PC-3 (cell line): ENCODE data around the gene PDIA5. TPM values are rescaled to one million over a fixed set of nuclear protein-coding genes. Genes with fewer than 3 reads are reported as not detected.
"Not testable (repeated sequence)": the region's sequence is repeated elsewhere in the genome, so short reads cannot be mapped to it uniquely, and the experiment has no call there.

Source experiments
- ATAC-seq: fragments of 200-7000 bp; cut with Tn5 transposase; 2 replicates; pipeline ENCODE4 v1.9.1; 2020; ENCODE audit warnings: mild to moderate bottlenecking, moderate library complexity
- BruUV-seq: library from RNA; stranded (reverse); fragments of 400-500 nt; replicated peaks from 2 replicates; lab custom pipeline; 2021; lab: Mats Ljungman, UMichigan
- CTCF ChIA-PET: fragments of 300-600 bp; sonication (Branson Sonifier 250); formaldehyde crosslinking; loops from one replicate; lab custom pipeline; 2022; ENCODE audit warnings: antibody characterized with exemption; lab: Charles Lee
- POLR2A ChIA-PET: fragments of 300-600 bp; sonication (Branson Sonifier 250); formaldehyde crosslinking; loops from one replicate; lab custom pipeline; 2022; ENCODE audit warnings: antibody characterized with exemption; ENCODE audit not compliant: unreplicated experiment; lab: Charles Lee
- DNase-seq: peaks from one replicate; pipeline ENCODE4 v3.0.0-alpha.2; 2015
- H2AFZ ChIP-seq: fragments of 300-600 bp; sonication (generic); 2 replicates; pipeline ENCODE4 v1.6.0; 2016; ENCODE audit warnings: antibody characterized with exemption, low read length
- H3F3A ChIP-seq: fragments of 300-600 bp; sonication (generic); one replicate; pipeline ENCODE4 v1.6.0; 2017; ENCODE audit warnings: antibody characterized with exemption, low read length, control low read depth, mild to moderate bottlenecking; ENCODE audit not compliant: unreplicated experiment
- H3K27ac ChIP-seq: fragments of 300-600 bp; sonication (generic); 2 replicates; pipeline ENCODE4 v1.5.1; 2016; ENCODE audit warnings: mild to moderate bottlenecking, low read length
- H3K27me3 ChIP-seq: fragments of 300-600 bp; sonication (generic); 2 replicates; pipeline ENCODE4 v1.6.1; 2016; ENCODE audit warnings: low read length, mixed read lengths
- H3K36me3 ChIP-seq: fragments of 300-600 bp; sonication (generic); 2 replicates; pipeline ENCODE4 v1.6.1; 2016; ENCODE audit warnings: low read depth, mixed run types, low read length, mixed read lengths
- H3K4me1 ChIP-seq: fragments of 300-600 bp; sonication (generic); 2 replicates; pipeline ENCODE4 v1.5.1; 2016; ENCODE audit warnings: low read length; ENCODE audit not compliant: insufficient read depth
- H3K4me2 ChIP-seq: fragments of 300-600 bp; sonication (generic); 2 replicates; pipeline ENCODE4 v1.6.0; 2016; ENCODE audit warnings: low read length
- H3K4me3 ChIP-seq: fragments of 300-600 bp; sonication (generic); 2 replicates; pipeline ENCODE4 v1.5.1; 2016; ENCODE audit warnings: mild to moderate bottlenecking, low read length, mixed read lengths
- H3K79me2 ChIP-seq: fragments of 300-600 bp; sonication (generic); 2 replicates; pipeline ENCODE4 v1.6.1; 2017; ENCODE audit warnings: low read length, mixed read lengths
- H3K9ac ChIP-seq: fragments of 300-600 bp; sonication (generic); 2 replicates; pipeline ENCODE4 v1.6.0; 2016; ENCODE audit warnings: mild to moderate bottlenecking, low read length
- H3K9me2 ChIP-seq: fragments of 300-600 bp; sonication (generic); replicated peaks from 2 replicates; pipeline ENCODE4 v1.6.1; 2016; ENCODE audit warnings: mixed run types, low read length, mixed read lengths
- H3K9me3 ChIP-seq: fragments of 300-600 bp; sonication (generic); 2 replicates; pipeline ENCODE4 v1.6.1; 2016; ENCODE audit warnings: low read length, mixed read lengths
- H4K20me1 ChIP-seq: fragments of 300-600 bp; sonication (generic); 2 replicates; pipeline ENCODE4 v1.6.1; 2016; ENCODE audit warnings: low read length, mixed read lengths
- CTCF ChIP-seq: fragments of 300-600 bp; sonication (generic); conservative IDR thresholded peaks from 2 replicates; pipeline ENCODE4 v1.5.1; 2017; ENCODE audit warnings: antibody characterized with exemption, low read depth, mild to moderate bottlenecking, low read length
- EZH2 ChIP-seq: fragments of 300-600 bp; sonication (generic); IDR thresholded peaks from one replicate; pipeline ENCODE4 v1.6.1; 2017; ENCODE audit warnings: antibody characterized with exemption, mild to moderate bottlenecking, low read length; ENCODE audit not compliant: unreplicated experiment
- EZH2phosphoT487 ChIP-seq: fragments of 300-600 bp; sonication (generic); IDR thresholded peaks from 2 replicates; pipeline ENCODE4 v1.6.1; 2018; ENCODE audit warnings: mild to moderate bottlenecking, antibody characterized with exemption, low read length, borderline replicate concordance
- intact Hi-C: fragments of 100-400 bp; cut with micrococcal nuclease; formaldehyde crosslinking; loops from 2 replicates; pipeline ENCODE4 v1.9.0; 2023
- total RNA-seq: library from RNA; depleted of rRNA; stranded (reverse); fragments of >200 nt; gene quantifications from 2 replicates; pipeline ENCODE4 v1.2.3, GENCODE V29; 2014

PDIA5 gene
- total RNA-seq, 1 experiment from 2014 or later = 24.6 TPM

GRCh38 chr3:123112232-123112631 is 45.4 kb downstream of the PDIA5 start:
- Histone ChIP-seq H3K4me2 (no peak overlapping the region), H3K27ac (no peak overlapping the region), H2AFZ (no peak overlapping the region), H3K9me2 (no peaks in the 10 kb centered on the region), H3K9ac (no peak overlapping the region), H3K4me1 (no peaks in the 10 kb centered on the region), H3K9me3 (no peaks in the 10 kb centered on the region), H3K4me3 (no peak overlapping the region), H3F3A (no peaks in the 10 kb centered on the region), H3K79me2 (no peaks in the 10 kb centered on the region), H4K20me1 (no peaks in the 10 kb centered on the region), H3K36me3 (peaks cover 24% of the 10 kb centered on the region), H3K27me3 (no peaks in the 10 kb centered on the region)
- ChIA-PET POLR2A (no interaction called here), CTCF (no interaction called here)
- ATAC-seq (no peak), DNase-seq (no peak)
- no peak for TF ChIP-seq EZH2phosphoT487
- intact Hi-C loops = no loop called here
- BruUV-seq = no TSS peak

- H4K20me1 ChIP-seq, H3K4me2 ChIP-seq, DNase-seq, H3F3A ChIP-seq, CTCF ChIA-PET, H3K27me3 ChIP-seq, H2AFZ ChIP-seq, ATAC-seq, intact Hi-C loops, H3K9me2 ChIP-seq, H3K9me3 ChIP-seq, H3K4me3 ChIP-seq, H3K9ac ChIP-seq, H3K4me1 ChIP-seq, H3K27ac ChIP-seq, BruUV-seq, POLR2A ChIA-PET, H3K79me2 ChIP-seq: not testable (repeated sequence)
- peaks cover 27% of the 10 kb centered on the region for H3K36me3 ChIP-seq
These were observed 45.8 kb downstream of the PDIA5 start for GRCh38 chr3:123112656-123113055.

GRCh38 chr3:123113889-123114450 is 47.1 kb downstream of the PDIA5 start:
- Histone ChIP-seq H3K27me3 (no peaks in the 10 kb centered on the region), H3K9ac (no peak overlapping the region), H3K79me2 (no peaks in the 10 kb centered on the region), H3K4me2 (no peak overlapping the region), H2AFZ (no peak overlapping the region), H4K20me1 (no peaks in the 10 kb centered on the region), H3K36me3 (peaks cover 38% of the 10 kb centered on the region), H3K4me1 (no peaks in the 10 kb centered on the region), H3K9me3 (no peaks in the 10 kb centered on the region), H3K9me2 (no peaks in the 10 kb centered on the region), H3F3A (no peaks in the 10 kb centered on the region), H3K4me3 (no peak overlapping the region), H3K27ac (no peak overlapping the region)
- intact Hi-C loops = no loop called here
- no peak for ATAC-seq
- TF ChIP-seq EZH2phosphoT487 (no peak), EZH2 (no peak), CTCF (no peak)
- BruUV-seq = no TSS peak
- POLR2A ChIA-PET = no interaction called here
- CTCF ChIA-PET = no interaction called here
- no peak for DNase-seq

- no peaks in the 10 kb centered on the region for H3F3A ChIP-seq
- H3K9me3 ChIP-seq = no peaks in the 10 kb centered on the region
- CTCF ChIA-PET = interaction anchor here (0.7 kb wide), 1 partner anchor 224 kb away, joined by 4 read pairs; no protein-coding TSS in a partner anchor
- H4K20me1 ChIP-seq = no peaks in the 10 kb centered on the region
- H3K79me2 ChIP-seq = no peaks in the 10 kb centered on the region
- H3K27ac ChIP-seq = no peak overlapping the region
- no TSS peak for BruUV-seq
- H3K27me3 ChIP-seq = no peaks in the 10 kb centered on the region
- DNase-seq (no peak), ATAC-seq (no peak)
- no peaks in the 10 kb centered on the region for H3K4me1 ChIP-seq
- no peaks in the 10 kb centered on the region for H3K9me2 ChIP-seq
- H3K9ac ChIP-seq = no peak overlapping the region
- H2AFZ ChIP-seq = no peak overlapping the region
- TF ChIP-seq EZH2 = no peak
- TF ChIP-seq CTCF = no peak
- TF ChIP-seq EZH2phosphoT487 = no peak
- no peak overlapping the region for H3K4me3 ChIP-seq
- no peak overlapping the region for H3K4me2 ChIP-seq
- POLR2A ChIA-PET = no interaction called here
- peaks cover 37% of the 10 kb centered on the region for H3K36me3 ChIP-seq
- intact Hi-C loops = no loop called here
These were observed 49.3 kb downstream of the PDIA5 start for GRCh38 chr3:123116116-123116515.
